GM12801 (cell line): ENCODE measurements around the gene RLN3.

ENCODE experiments used
- CTCF ChIP-seq: IDR thresholded peaks from one replicate; pipeline ENCODE4 v1.5.1; 2011; ENCODE audit warnings: control low read depth; ENCODE audit not compliant: insufficient read length; ENCODE audit errors: extremely low read depth

Gene RLN3

GRCh38 chr19:14003251-14004055 lies 24.5 kb upstream of the RLN3 start:
- TF ChIP-seq CTCF = no peak

- no peak for TF ChIP-seq CTCF
Measured at GRCh38 chr19:14004619-14005348, 23.2 kb upstream of the RLN3 start.

GRCh38 chr19:14005349-14006084 lies 22.4 kb upstream of the RLN3 start:
- TF ChIP-seq CTCF = no peak

GRCh38 chr19:14006085-14006765 lies 21.7 kb upstream of the RLN3 start, which contains the start of gene RFX1:
Gene RFX1 (minus strand): TSS chr19:14006320. CDS start chr19:13993843, 12,477 bp downstream.
- TF ChIP-seq CTCF = no peak

- TF ChIP-seq CTCF = no peak
Measured at GRCh38 chr19:14006766-14007562, 21.0 kb upstream of the RLN3 start.

- no peak for TF ChIP-seq CTCF
Measured at GRCh38 chr19:14012378-14012915, 15.5 kb upstream of the RLN3 start.
